NT2/D1 (cell line): ENCODE data around the gene TAOK1.

Experiments used
- SUZ12 ChIP-seq: IDR thresholded peaks from 2 replicates; pipeline ENCODE4 v1.6.1; 2011; ENCODE audit not compliant: insufficient read length, insufficient read depth; ENCODE audit errors: extremely low read depth
- YY1 ChIP-seq: IDR thresholded peaks from 2 replicates; pipeline ENCODE4 v1.6.1; 2011; ENCODE audit not compliant: insufficient read length, insufficient read depth
- ZNF274 ChIP-seq: IDR thresholded peaks from 2 replicates; pipeline ENCODE4 v1.6.1; 2011; ENCODE audit warnings: mild to moderate bottlenecking, low read depth, low read length

GRCh38 chr17:29572691-29573557 is 182.8 kb downstream of the TAOK1 start:
- no peak for TF ChIP-seq YY1
- no peak for TF ChIP-seq ZNF274
- TF ChIP-seq SUZ12: no peak
